ENCODE results near the gene KCNMB2. TPM values are rescaled to one million over a fixed set of nuclear protein-coding genes. Genes with fewer than 3 reads are reported as not detected.

Gene KCNMB2
- total RNA-seq, 2 experiments from 2014 or later = not detected

DNA sequence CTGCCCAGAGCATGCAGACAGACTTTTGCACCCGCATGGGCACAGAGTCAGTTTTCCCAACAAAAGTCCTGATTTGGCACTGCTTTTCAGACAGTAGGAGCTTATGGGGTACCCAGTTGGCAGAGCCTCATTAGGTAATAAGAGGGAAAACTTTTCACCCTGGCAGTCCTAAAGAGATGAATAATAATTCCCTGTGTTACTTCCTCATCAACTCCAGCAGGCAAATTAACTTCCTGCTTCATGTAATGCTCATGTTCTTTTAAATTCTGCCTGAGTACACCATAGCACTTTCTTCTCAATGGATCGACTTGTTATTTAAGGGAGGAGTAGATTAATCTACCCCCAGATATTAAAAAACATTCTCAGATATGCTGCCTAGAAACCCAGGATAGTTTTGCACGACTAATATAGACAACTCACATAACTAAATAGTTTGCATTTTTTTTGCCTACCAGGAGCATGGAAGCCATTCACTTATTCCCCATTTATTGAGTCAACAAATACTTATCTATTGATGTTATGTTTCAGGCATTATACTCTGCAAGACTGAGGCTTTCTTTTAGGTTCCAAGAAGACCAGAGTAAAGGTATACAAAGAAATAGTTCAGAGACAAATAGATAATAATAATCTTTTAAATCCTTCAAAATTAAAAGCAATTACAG, 214.5 kb downstream of the KCNMB2 start:
- CTCF ChIA-PET = interaction anchor here (0.7 to 1.0 kb wide), 2 partner anchors 11 to 922 kb away, joined by 3 read pairs; no protein-coding TSS in a partner anchor

GRCh38 chr3:178752843-178753242, 216.6 kb downstream of the KCNMB2 start:
- ChIA-PET CTCF (no interaction called here), POLR2A (no interaction called here)
- DNase-seq = no peak
- Mint-ChIP-seq H3K27ac (no peak overlapping the region), H3K4me3 (no peak overlapping the region), H3K4me1 (no peaks in the 10 kb centered on the region), H3K9me3 (no peaks in the 10 kb centered on the region), H3K27me3 (no peaks in the 10 kb centered on the region), H3K36me3 (ENCODE audit: low read depth) (no peaks in the 10 kb centered on the region)

More for the DNA sequence above, 214.5 kb downstream of the KCNMB2 start:
- H3K4me3 Mint-ChIP-seq = no peak overlapping the region
- H3K4me1 Mint-ChIP-seq = no peaks in the 10 kb centered on the region
- DNase-seq = no peak
- POLR2A ChIA-PET = no interaction called here
- H3K27me3 Mint-ChIP-seq = no peaks in the 10 kb centered on the region
- H3K9me3 Mint-ChIP-seq = no peaks in the 10 kb centered on the region
- H3K36me3 Mint-ChIP-seq (ENCODE audit: low read depth) = no peaks in the 10 kb centered on the region
- H3K27ac Mint-ChIP-seq = no peak overlapping the region

GRCh38 chr3:178754852-178755510, 218.7 kb downstream of the KCNMB2 start:
- CTCF ChIA-PET = no interaction called here
- H3K4me1 Mint-ChIP-seq = no peaks in the 10 kb centered on the region
- no peak for DNase-seq

GRCh38 chr3:178761024-178761423, 224.8 kb downstream of the KCNMB2 start:
- no peak overlapping the region for H3K27ac Mint-ChIP-seq
- ChIA-PET CTCF (interaction anchor here (0.9 kb wide), 1 partner anchor 11 kb away, joined by 3 read pairs; no protein-coding TSS in a partner anchor), POLR2A (no interaction called here)
- H3K27me3 Mint-ChIP-seq = no peaks in the 10 kb centered on the region
- no peaks in the 10 kb centered on the region for H3K4me1 Mint-ChIP-seq
- no peak for DNase-seq
- no peaks in the 10 kb centered on the region for H3K9me3 Mint-ChIP-seq
- H3K36me3 Mint-ChIP-seq (ENCODE audit: low read depth) = no peaks in the 10 kb centered on the region
- no peak overlapping the region for H3K4me3 Mint-ChIP-seq

More at GRCh38 chr3:178754852-178755510, 218.7 kb downstream of the KCNMB2 start:
- POLR2A ChIA-PET = no interaction called here
- Mint-ChIP-seq H3K27me3 (no peaks in the 10 kb centered on the region), H3K27ac (no peak overlapping the region), H3K36me3 (ENCODE audit: low read depth) (no peaks in the 10 kb centered on the region), H3K4me3 (no peak overlapping the region), H3K9me3 (no peaks in the 10 kb centered on the region)

GRCh38 chr3:178761461-178761860, 225.2 kb downstream of the KCNMB2 start:
- CTCF ChIA-PET = interaction anchor here (0.9 kb wide), 1 partner anchor 11 kb away, joined by 3 read pairs; no protein-coding TSS in a partner anchor
- no peak overlapping the region for H3K27ac Mint-ChIP-seq
- H3K27me3 Mint-ChIP-seq = no peaks in the 10 kb centered on the region
- H3K4me3 Mint-ChIP-seq = no peak overlapping the region
- POLR2A ChIA-PET = no interaction called here
- H3K4me1 Mint-ChIP-seq = no peaks in the 10 kb centered on the region
- no peaks in the 10 kb centered on the region for H3K36me3 Mint-ChIP-seq (ENCODE audit: low read depth)
- no peak for DNase-seq
- no peaks in the 10 kb centered on the region for H3K9me3 Mint-ChIP-seq

DNA sequence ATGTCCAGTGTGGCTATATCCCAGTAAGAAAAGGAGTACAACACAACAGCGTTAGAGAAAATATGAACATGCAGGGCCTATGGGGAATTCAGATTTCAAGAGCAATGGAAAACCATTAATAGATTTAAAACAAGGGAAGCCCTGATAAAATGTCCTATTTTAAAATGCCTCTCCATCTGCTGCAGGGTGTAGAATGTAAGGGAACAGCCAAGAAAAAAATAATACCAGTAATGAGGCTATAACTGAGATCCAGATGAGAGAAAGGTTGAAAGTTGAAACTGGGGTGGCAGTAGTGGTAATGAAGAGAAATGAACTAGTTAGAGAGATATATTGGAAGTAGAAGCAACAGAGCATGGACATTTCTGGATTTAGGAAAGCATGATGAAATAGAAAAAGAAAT, 226.1 kb downstream of the KCNMB2 start:
- DNase-seq = no peak
- H3K4me3 Mint-ChIP-seq = no peak overlapping the region
- H3K27me3 Mint-ChIP-seq = no peaks in the 10 kb centered on the region
- ChIA-PET POLR2A (no interaction called here), CTCF (no interaction called here)
- H3K4me1 Mint-ChIP-seq = no peaks in the 10 kb centered on the region
- H3K9me3 Mint-ChIP-seq = no peaks in the 10 kb centered on the region
- no peak overlapping the region for H3K27ac Mint-ChIP-seq
- no peaks in the 10 kb centered on the region for H3K36me3 Mint-ChIP-seq (ENCODE audit: low read depth)

- Mint-ChIP-seq H3K9me3 (no peaks in the 10 kb centered on the region), H3K4me3 (no peak overlapping the region), H3K36me3 (ENCODE audit: low read depth) (no peaks in the 10 kb centered on the region), H3K27ac (no peak overlapping the region), H3K4me1 (no peaks in the 10 kb centered on the region), H3K27me3 (no peaks in the 10 kb centered on the region)
- POLR2A ChIA-PET = no interaction called here
- no peak for DNase-seq
- CTCF ChIA-PET = no interaction called here
These were observed 229.2 kb downstream of the KCNMB2 start for GRCh38 chr3:178765472-178765871.

DNA sequence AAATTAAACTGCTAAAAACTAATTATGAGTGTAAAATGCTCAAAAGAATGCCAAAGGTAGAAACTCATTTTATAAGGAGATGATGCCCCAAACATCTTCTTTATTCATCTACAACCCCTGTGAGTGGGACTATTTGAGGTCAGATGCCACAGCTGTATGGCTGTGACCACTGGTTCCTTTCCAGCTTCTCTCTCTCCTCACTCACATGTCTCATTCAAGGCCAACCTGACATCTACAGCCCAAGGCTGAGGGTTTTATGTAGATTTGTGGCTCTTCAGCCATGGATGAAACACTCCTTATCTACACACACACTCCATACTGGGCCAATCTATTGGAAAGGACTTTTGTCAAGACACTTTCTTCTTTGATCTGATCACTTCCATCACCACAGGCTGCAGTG, 231.3 kb downstream of the KCNMB2 start:
- Mint-ChIP-seq H3K27me3 (no peaks in the 10 kb centered on the region), H3K36me3 (ENCODE audit: low read depth) (no peaks in the 10 kb centered on the region), H3K9me3 (peaks cover 7% of the 10 kb centered on the region), H3K4me1 (peaks cover 2% of the 10 kb centered on the region), H3K4me3 (no peak overlapping the region), H3K27ac (no peak overlapping the region)
- no peak for DNase-seq
- ChIA-PET CTCF (no interaction called here), POLR2A (no interaction called here)

GRCh38 chr3:178768072-178768864, 232.0 kb downstream of the KCNMB2 start:
- peaks cover 7% of the 10 kb centered on the region for H3K9me3 Mint-ChIP-seq
- ChIA-PET CTCF (no interaction called here), POLR2A (no interaction called here)
- no peaks in the 10 kb centered on the region for H3K36me3 Mint-ChIP-seq (ENCODE audit: low read depth)
- H3K4me1 Mint-ChIP-seq = peaks cover 4% of the 10 kb centered on the region
- no peak for DNase-seq
- H3K4me3 Mint-ChIP-seq = no peak overlapping the region
- H3K27me3 Mint-ChIP-seq = no peaks in the 10 kb centered on the region
- H3K27ac Mint-ChIP-seq = no peak overlapping the region

DNA sequence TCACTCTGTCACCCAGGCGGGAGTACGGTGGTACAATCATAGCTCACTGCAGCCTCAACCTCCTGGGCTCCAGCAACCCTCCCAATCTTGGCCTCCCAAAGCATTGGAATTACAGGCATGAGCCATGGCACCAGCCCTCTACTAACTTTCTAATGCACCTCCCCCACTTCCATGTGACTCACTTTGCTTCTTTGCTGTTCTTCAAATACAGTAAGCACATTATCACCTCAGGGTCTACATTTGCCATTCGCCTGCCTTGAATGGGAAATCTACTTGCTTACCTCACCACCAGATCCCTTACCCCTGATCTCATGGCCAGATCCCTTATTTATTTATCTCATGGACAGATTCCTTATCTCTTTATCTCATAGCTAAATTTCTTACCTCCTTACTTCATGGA, 235.3 kb downstream of the KCNMB2 start:
- Mint-ChIP-seq H3K36me3 (ENCODE audit: low read depth) (no peaks in the 10 kb centered on the region), H3K9me3 (peaks cover 7% of the 10 kb centered on the region), H3K27ac (no peak overlapping the region), H3K27me3 (no peaks in the 10 kb centered on the region), H3K4me1 (peaks cover 4% of the 10 kb centered on the region), H3K4me3 (no peak overlapping the region)
- ChIA-PET CTCF (no interaction called here), POLR2A (no interaction called here)
- no peak for DNase-seq

- no peak overlapping the region for H3K4me3 Mint-ChIP-seq
- no peak for DNase-seq
- no peaks in the 10 kb centered on the region for H3K27me3 Mint-ChIP-seq
- H3K27ac Mint-ChIP-seq = no peak overlapping the region
- ChIA-PET POLR2A (no interaction called here), CTCF (no interaction called here)
- peaks cover 4% of the 10 kb centered on the region for H3K4me1 Mint-ChIP-seq
- H3K36me3 Mint-ChIP-seq (ENCODE audit: low read depth) = no peaks in the 10 kb centered on the region
- H3K9me3 Mint-ChIP-seq = peaks cover 7% of the 10 kb centered on the region
These were observed 236.5 kb downstream of the KCNMB2 start for GRCh38 chr3:178772746-178773145.

DNA sequence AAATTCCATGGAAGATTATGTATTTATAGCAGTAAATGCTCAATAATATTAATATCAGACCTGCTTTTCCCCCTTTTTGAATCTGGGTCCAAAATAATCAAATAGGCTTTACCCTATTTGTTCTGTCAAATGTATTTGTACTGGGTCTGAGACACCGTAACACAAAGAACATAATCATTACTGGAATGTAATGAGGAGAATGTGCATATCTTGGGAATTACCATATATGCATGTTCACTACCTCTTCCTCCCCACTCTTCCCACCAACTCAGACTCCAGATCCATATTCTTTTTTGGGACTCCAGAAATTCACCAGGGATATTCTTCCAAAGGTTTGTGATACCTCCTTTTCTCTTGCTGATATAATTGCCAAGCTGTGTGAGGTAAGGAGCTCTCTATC, 237.1 kb downstream of the KCNMB2 start:
- no peak overlapping the region for H3K27ac Mint-ChIP-seq

GRCh38 chr3:178777718-178778411, 241.6 kb downstream of the KCNMB2 start:
- Mint-ChIP-seq H3K9me3 (no peaks in the 10 kb centered on the region), H3K27me3 (no peaks in the 10 kb centered on the region), H3K4me3 (no peak overlapping the region), H3K4me1 (no peaks in the 10 kb centered on the region), H3K36me3 (ENCODE audit: low read depth) (no peaks in the 10 kb centered on the region), H3K27ac (no peak overlapping the region)
- CTCF ChIA-PET = no interaction called here
- no peak for DNase-seq
- POLR2A ChIA-PET = no interaction called here

More for the DNA sequence above, 237.1 kb downstream of the KCNMB2 start:
- peaks cover 7% of the 10 kb centered on the region for H3K9me3 Mint-ChIP-seq
- CTCF ChIA-PET = no interaction called here
- DNase-seq = no peak
- peaks cover 4% of the 10 kb centered on the region for H3K4me1 Mint-ChIP-seq
- H3K4me3 Mint-ChIP-seq = no peak overlapping the region
- H3K36me3 Mint-ChIP-seq (ENCODE audit: low read depth) = no peaks in the 10 kb centered on the region
- POLR2A ChIA-PET = no interaction called here
- no peaks in the 10 kb centered on the region for H3K27me3 Mint-ChIP-seq

Data from activated CD4-positive, alpha-beta T cell treated with anti-CD3 and anti-CD28 coated beads, Interleukin-2, amount 10 ng/mL, durations not matched to agents 7 days and 5 days (primary cell).